Measurements from ENCODE around the gene ABCC12.

Gene ABCC12

DNA sequence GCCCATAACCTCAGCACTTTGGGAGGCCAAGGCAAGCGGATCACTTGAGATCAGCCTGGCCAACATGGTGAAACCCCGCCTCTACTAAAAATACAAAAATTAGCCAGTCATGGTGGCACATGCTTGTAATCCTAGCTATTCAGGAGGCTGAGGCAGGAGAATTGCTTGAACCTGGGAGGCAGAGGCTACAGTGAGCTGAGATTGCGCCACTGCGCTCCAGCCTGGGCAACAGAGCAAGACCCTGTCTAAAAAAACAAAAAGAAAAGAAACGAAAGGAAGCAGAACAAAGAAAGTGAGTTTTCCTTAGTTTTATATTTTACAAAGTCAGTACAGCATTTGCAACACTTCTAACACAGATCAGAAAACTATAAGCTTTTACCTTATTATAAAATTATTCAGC lies 10.8 kb upstream of the ABCC12 start:
- in situ Hi-C loops (cut with MboI; ENCODE audit: low sequenced_read_pairs) = loop anchor here (10.0 to 25.0 kb wide), 2 partner anchors 1029 to 1212 kb away; partner anchors contain the start of gene NETO2

DNA sequence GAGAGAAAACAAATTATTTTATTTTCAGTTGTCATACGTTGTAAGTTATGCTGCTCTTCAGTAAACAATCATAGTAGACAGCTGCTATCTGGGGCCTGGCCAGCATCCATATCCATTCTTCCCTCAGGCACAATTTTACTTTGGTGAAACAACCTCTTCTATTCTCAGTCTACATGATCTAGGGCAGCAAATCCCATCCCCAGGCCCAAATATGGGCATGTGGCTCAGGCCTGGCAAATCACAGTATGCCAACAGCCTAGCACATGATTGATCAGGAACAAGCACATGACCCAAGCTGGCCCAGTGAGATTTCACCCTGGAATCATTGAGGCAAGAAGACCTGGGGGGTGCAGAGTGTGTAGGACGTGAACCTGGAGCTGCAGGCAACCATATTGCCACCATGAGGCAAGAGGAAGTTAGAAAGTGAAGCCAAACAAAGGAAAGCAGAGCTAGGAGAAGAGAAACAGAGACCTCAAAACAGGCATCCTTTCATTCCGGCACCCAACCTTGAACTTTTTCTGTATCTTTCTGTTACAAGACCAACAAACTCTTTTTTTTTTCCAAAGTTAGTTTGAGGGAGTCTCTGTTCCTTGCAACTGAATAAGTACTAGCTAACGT lies 10.3 kb upstream of the ABCC12 start:
- in situ Hi-C loops (cut with MboI; ENCODE audit: low sequenced_read_pairs) = loop anchor here (10.0 to 25.0 kb wide), 2 partner anchors 1029 to 1211 kb away; partner anchors contain the start of gene NETO2

DNA sequence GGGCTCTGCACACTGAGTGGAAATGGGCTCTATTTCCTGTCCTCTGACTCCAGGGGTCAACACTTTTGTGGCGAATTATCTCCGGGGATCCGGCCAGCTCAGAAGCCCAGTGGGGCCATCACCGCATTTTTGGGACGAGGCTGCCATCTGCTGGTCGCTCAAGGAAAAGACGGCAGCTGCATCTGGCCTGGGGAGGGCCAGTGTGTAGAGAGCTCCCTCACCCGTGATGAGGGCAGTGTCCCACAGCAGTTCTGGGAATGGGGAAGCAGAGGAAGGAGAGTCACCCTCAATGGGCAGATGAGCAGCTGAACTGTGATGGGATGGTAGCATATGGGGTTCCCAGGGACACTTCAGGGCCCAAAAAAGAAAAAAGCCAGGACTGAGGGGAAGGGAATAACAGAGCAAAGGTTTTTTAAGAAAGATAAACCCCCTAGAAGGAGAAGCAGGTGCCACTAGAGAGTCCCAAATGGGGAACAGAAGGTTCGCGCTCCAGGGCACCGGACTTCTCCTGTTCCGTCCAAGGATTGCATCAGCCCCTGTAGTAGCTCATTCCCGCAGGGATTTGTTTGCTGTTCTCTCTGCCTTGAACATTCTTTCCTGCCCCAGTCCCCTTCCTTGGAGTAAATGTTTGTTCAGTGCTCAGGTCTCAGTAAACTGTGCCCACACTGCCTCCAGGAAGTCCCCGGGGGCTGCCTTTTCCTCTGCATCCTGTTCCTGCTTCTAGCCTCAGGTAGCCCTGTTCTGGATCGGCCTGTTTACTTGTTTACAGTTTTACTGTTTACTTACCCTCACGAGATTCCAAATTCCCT lies 9.3 kb upstream of the ABCC12 start:
- in situ Hi-C loops (cut with MboI; ENCODE audit: low sequenced_read_pairs) = loop anchor here (10.0 to 25.0 kb wide), 2 partner anchors 1028 to 1210 kb away; partner anchors contain the start of gene NETO2

DNA sequence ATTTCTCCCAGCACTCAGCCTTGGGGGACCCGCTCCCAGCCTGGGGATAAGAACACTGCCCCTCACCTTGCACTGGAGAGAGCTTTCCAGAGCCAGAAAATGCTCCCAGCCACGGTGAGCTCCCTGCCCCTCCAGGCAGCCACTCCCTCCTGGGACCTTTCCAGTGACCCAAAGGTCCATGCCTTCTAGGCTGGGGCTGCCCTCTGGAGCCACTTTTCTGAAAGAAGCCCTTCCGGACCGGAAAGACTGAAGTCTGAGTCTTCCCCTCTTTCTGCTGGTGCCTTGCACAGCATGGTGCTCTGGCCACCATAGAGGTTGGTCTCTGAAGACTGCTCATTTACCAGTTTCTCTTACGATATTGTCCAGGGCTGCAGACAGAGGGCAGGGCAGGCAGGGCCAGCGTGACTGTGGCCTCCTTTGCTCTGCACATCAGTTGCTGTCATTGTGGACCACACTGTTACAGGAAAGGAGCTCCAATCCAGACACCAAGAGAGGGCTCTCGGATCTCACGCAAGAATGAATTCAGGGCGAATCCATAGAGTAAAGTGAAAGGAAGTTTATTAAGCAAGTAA lies 7.1 kb upstream of the ABCC12 start:
- in situ Hi-C loops (cut with MboI; ENCODE audit: low sequenced_read_pairs) = loop anchor here (10.0 to 25.0 kb wide), 2 partner anchors 1026 to 1208 kb away; partner anchors contain the start of gene NETO2

DNA sequence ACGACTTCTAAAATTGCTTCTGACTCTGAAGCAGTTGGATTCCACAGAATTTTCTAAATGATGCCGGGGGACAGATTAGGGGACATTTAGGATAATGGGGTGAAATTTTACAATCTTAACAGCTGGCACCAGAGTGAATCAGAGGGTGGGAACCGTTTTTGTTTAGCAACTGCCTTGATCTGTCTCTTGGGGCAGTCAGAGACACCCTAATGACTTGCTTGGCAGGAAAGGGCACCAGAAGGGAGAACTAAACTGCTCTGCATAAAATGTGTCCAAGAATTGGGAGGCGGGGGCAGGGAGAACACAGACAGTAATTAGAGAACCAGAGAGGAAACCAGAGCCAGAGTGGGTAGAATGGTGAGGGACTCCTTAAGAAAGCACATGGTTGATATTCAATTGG lies 6.1 kb upstream of the ABCC12 start:
- in situ Hi-C loops (cut with MboI; ENCODE audit: low sequenced_read_pairs) = loop anchor here (10.0 to 25.0 kb wide), 2 partner anchors 1025 to 1207 kb away; partner anchors contain the start of gene NETO2

DNA sequence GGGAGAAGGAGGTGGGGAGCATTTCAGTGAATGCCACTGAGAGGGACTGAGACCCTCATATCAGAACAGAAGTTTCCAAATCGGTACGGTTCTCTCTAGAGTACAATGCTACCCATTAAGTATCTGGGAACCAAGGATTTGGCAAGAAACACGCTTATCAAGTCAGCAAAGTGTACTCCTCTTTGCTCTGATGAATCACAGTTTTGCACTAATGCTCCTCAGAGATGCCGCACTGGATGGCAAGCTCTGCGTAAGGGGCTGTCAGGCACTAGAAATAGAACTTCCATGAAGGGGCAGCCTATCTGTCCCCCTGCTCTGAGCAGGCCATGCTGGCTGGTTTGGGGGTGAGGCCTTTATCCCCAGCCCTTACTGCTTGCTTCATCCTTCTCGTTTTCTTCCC lies 4.8 kb upstream of the ABCC12 start:
- in situ Hi-C loops (cut with MboI; ENCODE audit: low sequenced_read_pairs) = loop anchor here (10.0 to 25.0 kb wide), 2 partner anchors 1023 to 1206 kb away; partner anchors contain the start of gene NETO2

DNA sequence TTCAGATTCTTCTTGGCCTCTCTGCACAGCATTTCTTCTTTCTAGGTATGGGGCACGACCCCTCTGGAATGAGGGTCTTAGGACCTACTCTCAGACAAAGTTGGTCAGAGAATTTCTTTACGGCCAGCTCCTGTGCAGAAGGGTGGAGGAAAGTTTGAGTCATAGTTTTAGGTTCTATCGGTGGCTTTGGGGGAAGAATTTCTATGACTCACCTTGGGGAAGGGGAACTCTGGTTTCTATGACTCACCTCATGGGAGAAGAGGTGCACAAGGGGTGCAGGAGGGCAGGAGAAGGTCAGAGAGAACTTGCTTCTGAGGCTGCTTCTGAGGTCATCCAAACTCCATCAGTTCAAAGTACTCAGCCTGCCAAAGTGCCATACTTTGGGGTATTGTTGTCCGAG lies 2.5 kb upstream of the ABCC12 start:
- in situ Hi-C loops (cut with MboI; ENCODE audit: low sequenced_read_pairs) = loop anchor here (25.0 kb wide), 1 partner anchor 1021 kb away; the partner anchor contains the start of gene NETO2

DNA sequence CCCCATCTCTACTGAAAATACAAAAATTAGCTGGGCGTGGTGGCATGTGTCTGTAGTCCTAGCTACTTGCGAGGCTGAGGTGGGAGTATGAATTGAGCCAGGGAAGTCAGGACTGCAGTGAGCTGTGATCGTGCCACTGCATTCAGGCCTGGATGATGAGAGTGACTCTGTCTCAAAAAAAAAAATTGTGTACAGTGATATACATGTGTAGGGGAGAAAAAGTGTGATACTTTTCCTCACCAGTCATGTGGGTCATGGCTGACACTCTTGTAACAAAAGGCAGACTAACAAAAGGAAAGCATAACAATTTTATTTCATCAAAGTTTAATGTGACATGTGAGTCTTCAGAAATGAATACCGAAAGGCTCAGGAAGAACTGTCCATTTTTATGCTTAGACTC lies 2.0 kb upstream of the ABCC12 start:
- in situ Hi-C loops (cut with MboI; ENCODE audit: low sequenced_read_pairs) = loop anchor here (25.0 kb wide), 1 partner anchor 1020 kb away; the partner anchor contains the start of gene NETO2

DNA sequence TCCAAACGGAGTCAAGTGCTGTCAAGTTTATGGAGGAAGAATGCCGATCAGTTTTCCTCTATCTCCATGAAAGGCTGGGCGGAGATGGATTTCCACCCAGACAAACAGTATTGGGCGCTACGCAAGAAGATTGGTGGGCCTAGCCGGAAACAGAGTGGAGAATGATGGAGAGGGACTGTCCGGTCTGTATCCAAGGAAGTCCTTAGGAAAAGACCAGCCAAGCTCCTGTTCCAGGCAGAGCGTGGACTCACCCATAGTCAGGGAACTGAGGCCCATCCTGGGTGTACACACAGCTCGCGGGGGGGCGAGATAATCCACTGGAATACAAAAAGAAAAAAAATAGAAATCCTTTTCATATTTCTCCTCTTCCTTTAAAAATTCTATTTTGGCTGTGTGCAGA lies 1.5 kb upstream of the ABCC12 start:
- in situ Hi-C loops (cut with MboI; ENCODE audit: low sequenced_read_pairs) = loop anchor here (25.0 kb wide), 1 partner anchor 1020 kb away; the partner anchor contains the start of gene NETO2

DNA sequence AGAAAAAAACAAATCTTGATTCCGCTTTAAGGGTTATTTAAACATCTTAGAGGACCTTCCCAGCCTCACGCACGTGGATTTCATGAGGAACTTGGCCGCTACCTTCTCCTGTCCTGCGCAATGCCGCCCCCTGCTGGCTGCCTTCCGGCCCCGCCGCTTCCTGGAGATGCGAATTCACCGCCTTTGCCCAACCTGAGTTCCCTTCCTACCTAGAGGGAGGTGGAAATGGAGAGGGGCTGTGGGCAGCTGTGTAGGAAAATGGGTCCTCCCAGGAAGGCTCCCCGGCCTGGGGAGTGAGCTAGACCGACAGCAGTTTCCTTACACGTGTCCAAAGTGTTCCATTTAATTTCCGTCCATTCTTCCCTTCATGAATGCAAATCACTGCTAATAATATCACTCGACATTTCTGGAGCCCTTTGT lies 1.0 kb upstream of the ABCC12 start:
- in situ Hi-C loops (cut with MboI; ENCODE audit: low sequenced_read_pairs) = loop anchor here (25.0 kb wide), 1 partner anchor 1019 kb away; the partner anchor contains the start of gene NETO2

DNA sequence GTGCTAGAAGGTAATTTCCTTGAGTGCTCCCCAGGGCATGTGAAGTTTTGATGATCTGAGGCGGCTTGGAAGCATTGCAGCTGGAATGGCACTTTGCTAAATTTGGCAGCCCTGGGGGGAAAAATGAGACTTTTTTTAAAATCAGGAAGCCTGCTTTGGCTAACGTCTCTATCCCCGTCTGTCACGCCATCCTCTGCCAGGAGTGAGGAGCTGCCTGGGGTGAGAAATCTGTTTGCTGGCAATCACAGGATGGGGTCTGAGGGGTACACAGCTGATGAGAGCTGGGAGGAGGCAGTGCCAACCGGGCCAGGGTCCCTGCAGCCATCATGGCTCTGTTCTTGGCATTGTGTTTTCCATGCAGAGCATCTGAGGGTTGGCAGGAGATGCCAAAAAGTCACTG lies 2.0 kb downstream of the ABCC12 start:
- in situ Hi-C loops (cut with MboI; ENCODE audit: low sequenced_read_pairs) = loop anchor here (25.0 kb wide), 1 partner anchor 1016 kb away; the partner anchor contains the start of gene NETO2

DNA sequence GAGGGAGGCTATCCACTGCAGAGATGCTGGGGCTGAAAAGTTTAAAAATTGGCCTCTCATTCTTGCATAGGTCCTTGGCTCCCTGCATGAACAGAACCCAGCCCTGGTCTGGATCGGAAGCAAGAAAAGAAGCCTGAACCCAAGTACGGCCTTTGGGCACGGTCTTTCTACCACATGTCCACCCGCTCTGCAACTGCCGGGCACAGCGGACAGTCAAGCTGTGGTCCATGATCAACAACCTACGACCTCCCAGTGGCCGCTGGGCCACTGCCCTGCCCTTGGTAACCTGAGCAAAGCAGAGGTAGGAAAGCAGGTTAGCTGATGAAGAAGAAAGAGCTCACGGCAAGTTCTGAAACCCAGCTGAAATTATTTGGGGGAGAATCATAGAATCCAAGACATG lies 3.6 kb downstream of the ABCC12 start:
- in situ Hi-C loops (cut with MboI; ENCODE audit: low sequenced_read_pairs) = loop anchor here (25.0 kb wide), 1 partner anchor 1015 kb away; the partner anchor contains the start of gene NETO2

DNA sequence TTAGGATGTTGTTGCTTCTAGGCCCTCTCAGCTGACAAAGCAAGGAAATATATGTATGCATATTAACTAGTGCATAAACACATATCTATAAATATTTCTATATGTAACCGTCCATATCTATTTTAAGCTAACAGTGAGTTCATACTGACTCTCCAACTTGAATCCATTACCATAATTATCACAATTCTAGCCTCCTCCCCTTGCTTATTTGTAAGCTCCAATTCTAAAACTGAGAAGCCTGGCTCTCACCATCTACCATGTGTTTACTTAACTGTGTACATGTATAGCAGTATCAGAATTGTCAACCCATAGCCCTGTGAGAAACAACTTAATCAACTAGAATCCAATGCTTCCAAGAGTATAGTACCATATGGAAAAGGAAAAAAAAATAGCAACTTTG lies 5.1 kb downstream of the ABCC12 start:
- in situ Hi-C loops (cut with MboI; ENCODE audit: low sequenced_read_pairs) = loop anchor here (25.0 kb wide), 1 partner anchor 1013 kb away; the partner anchor contains the start of gene NETO2

DNA sequence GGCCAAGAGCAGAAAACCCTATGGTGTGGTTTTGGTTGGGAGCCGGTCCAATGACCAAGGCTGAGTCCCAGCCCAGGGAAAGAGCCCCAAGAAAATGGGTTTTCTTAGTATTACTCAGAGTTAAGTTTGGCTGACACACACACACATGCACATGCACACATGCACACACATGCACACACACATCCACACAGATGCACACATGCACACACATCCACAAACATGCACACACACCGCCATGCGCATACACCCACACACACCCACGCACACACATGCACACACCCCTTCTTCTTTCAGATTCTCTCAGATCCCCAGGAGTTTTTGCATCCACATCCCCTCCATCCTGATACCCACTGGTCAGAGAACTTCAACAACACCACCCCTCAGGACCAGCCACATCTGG lies 9.1 kb downstream of the ABCC12 start:
- in situ Hi-C loops (cut with MboI; ENCODE audit: low sequenced_read_pairs) = no loop called here

DNA sequence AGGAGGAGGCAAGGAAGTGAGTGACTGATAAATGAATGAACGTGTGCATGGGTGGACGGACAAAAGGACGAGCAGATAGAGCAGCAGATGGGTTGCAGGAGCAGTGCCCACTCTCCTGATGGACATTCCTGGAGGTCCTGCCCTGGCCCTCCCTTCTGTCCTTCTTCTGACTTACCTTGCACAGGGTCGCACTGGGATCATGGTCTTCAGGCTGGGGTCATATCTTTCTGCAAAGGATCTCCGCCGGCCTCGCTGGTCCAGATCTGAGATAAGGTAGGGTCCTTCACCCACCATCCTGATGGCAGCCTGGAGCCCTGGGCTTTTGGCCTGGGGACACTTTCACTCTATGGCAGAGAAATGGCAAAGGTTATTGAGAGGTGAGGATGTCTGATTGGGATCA lies 9.7 kb downstream of the ABCC12 start:
- in situ Hi-C loops (cut with MboI; ENCODE audit: low sequenced_read_pairs) = no loop called here

DNA sequence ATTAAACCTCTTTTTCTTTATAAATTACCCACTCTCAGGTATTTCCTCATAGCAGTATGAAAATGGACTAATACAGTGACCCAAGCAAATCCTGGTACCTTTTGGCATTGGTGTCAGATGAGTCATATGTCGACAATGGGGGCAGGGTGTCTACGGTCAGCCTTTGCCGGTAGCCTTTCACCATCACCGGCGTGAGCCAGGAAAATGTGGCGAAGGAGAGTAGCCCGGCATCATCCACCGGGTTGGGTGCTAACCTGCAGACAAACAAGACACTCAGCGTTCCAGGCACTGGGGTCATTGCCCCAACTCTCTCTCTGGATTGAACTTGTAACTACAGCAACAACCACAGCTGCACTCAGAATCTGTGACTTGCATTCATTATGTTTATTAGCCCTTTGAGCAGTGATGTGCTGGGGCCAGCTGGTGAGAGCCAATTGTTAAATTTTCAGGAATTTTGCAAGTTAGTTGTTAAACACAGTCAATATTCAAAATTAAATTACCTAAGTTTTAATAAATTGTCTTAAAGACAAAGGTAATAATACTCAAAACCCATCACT lies 11.9 kb downstream of the ABCC12 start:
- in situ Hi-C loops (cut with MboI; ENCODE audit: low sequenced_read_pairs) = no loop called here

DNA sequence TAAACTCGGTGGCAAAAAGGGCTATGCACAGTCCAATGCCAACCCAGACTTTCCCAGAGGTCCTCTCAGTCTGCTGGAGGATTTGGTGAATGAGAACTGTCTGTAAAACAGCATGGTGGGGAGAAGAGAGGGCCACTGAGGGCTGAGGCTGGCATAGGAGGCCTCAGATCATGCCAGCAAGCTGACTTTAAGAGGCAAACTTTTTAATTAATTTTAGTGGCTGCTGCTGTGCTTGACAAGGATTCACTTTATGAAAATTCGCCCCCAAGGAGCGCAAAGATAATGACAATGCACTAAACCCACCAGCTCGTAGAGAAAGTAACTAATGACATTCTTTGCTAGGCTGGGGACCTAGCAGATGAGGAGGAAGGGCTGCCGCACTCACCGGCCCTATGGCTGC lies 15.0 kb downstream of the ABCC12 start:
- in situ Hi-C loops (cut with MboI; ENCODE audit: low sequenced_read_pairs) = no loop called here

DNA sequence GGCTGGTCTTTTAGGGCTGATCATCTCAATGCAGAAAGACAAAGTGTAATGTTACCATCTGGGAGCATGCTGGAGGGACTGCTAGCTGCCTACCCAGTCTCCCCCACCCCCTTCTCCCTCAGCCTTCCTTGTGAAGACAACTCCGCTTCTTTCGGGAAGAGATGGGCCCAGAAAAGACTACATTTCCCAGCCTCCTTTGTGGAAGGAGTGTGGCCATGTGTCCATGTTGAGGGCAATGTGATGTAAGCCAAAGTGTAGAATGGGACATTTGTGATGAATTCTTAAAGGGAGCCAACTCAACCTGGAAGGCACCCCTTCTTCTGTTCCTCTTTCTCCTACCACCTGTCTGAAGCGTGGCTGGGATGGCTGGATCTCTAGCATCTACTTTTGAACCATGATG lies 16.3 kb downstream of the ABCC12 start:
- in situ Hi-C loops (cut with MboI; ENCODE audit: low sequenced_read_pairs) = no loop called here

DNA sequence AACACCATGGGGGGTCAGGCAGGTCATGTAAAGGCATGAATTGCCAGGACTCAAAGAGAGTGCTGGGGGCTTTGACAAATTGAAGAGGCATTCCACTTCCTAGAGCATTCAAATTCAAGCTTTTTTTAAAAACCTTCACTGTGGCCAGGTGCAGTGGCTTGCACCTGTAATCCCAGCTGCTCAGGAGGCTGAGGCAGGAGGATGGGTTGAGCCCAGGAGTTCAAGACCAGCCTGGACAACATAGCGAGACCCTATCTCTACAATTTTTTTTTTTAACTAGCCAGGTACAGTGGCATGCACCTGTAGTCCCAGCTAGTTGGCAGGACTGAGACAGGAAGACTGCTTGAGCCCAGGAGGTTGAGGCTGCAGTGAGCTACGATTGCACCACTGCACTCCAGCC lies 17.2 kb downstream of the ABCC12 start:
- in situ Hi-C loops (cut with MboI; ENCODE audit: low sequenced_read_pairs) = no loop called here

DNA sequence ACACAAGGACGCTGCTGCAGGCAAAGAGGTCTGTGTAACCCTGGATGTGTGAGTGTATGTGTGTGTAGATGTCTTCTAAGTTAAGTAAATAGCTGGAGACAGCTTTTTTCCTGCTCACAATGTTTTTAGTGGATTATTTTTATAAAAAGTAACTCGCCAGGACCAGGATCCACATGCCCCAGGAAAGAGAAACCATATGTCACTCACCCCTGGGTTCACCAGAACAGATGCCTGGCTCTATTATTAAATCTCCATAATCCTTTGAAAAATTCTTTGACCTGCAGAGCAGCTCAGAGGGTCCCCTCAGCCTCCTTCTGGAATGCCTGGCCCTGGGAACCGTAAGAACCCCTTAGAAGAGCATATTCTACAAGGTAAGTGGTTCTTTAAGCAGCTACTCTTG lies 18.0 kb downstream of the ABCC12 start:
- in situ Hi-C loops (cut with MboI; ENCODE audit: low sequenced_read_pairs) = no loop called here

Measured in HL-60/S4 treated with retinoic acid at 250 ng/mL for 4 days and 3 days (cell line).